Measurements from ENCODE around the gene HOXA1.
"Not testable (repeated sequence)": the region's sequence is repeated elsewhere in the genome, so short reads cannot be mapped to it uniquely, and the experiment has no call there.

HOXA1 gene

GRCh38 chr7:27051451-27051850, 44.3 kb downstream of the HOXA1 start:
- no peak overlapping the region for H3K4me3 Mint-ChIP-seq
- no peak overlapping the region for H3K27ac Mint-ChIP-seq
- no peaks in the 10 kb centered on the region for H3K36me3 Mint-ChIP-seq
- DNase-seq, result no peak
- H3K9me3 Mint-ChIP-seq, result no peaks in the 10 kb centered on the region
- ATAC-seq (replicated peaks), result no peak
- H3K27me3 Mint-ChIP-seq, result no peaks in the 10 kb centered on the region
- H3K4me1 Mint-ChIP-seq, result no peaks in the 10 kb centered on the region

GRCh38 chr7:27048438-27048837, 47.4 kb downstream of the HOXA1 start:
- DNase-seq, result no peak

DNA sequence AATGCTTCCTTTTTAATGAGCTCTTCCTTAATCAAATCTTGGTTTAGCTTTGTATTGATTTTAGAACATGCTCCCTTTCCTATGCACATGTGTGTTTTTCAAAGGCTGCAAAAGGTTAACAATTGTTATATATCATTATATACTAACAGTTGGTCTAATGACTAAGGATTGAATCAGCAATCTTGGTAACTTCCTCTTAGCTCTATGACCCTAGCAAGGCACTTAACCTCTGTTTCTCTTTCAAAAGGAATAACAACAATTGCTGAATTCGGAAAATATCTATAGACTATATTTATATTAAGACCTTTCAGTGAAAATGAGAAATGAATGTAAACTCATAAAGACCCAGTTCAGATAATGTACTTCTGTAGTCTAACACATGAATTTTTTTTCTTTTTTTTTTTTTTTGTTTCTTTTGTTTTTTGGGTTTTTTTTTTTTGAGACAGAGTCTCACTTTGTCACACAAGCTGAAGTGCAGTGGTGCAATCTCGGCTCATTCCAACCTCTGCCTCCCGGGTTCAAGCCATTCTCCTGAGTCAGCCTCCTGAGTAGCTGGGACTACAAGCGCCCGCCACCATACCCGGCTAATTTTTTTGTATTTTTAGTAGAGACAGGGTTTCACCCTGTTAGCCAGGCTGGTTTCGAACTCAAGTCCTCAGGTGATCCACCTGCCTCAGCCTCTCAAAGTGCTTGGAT, 48.8 kb downstream of the HOXA1 start:
- no peak overlapping the region for H3K27ac Mint-ChIP-seq
- H3K36me3 Mint-ChIP-seq, result no peaks in the 10 kb centered on the region
- no peak overlapping the region for H3K4me3 Mint-ChIP-seq
- no peaks in the 10 kb centered on the region for H3K9me3 Mint-ChIP-seq
- H3K27me3 Mint-ChIP-seq, result peaks cover 3 to 5% of the 10 kb centered on the region in 2 donors
- no peak for DNase-seq
- no peaks in the 10 kb centered on the region for H3K4me1 Mint-ChIP-seq
- no peak for ATAC-seq (replicated peaks)

More at GRCh38 chr7:27048438-27048837, 47.4 kb downstream of the HOXA1 start:
- ATAC-seq (replicated peaks), result no peak
- H3K27me3 Mint-ChIP-seq, result no peaks in the 10 kb centered on the region
- no peaks in the 10 kb centered on the region for H3K4me1 Mint-ChIP-seq
- H3K4me3 Mint-ChIP-seq, result no peak overlapping the region
- H3K9me3 Mint-ChIP-seq, result no peaks in the 10 kb centered on the region
- no peak overlapping the region for H3K27ac Mint-ChIP-seq
- no peaks in the 10 kb centered on the region for H3K36me3 Mint-ChIP-seq

DNA sequence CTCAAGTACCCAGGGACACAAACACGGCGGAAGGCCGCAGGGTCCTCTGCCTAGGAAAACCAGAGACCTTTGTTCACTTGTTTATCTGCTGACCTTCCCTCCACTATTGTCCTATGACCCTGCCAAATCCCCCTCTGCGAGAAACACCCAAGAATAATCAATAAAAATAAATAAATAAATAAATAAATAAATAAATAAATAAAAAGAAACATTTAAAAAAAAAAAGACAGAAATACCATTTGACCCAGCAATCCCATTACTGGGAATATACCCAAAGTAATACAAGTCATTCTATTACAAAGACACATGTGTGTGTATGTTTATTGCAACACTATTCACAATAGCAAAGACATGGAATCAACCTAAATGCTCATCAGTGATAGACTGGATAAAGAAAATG, 49.8 kb downstream of the HOXA1 start:
- H3K4me3 Mint-ChIP-seq; H3K36me3 Mint-ChIP-seq; ATAC-seq (replicated peaks); H3K27ac Mint-ChIP-seq; H3K9me3 Mint-ChIP-seq; H3K4me1 Mint-ChIP-seq; H3K27me3 Mint-ChIP-seq; DNase-seq: not testable (repeated sequence)

DNA sequence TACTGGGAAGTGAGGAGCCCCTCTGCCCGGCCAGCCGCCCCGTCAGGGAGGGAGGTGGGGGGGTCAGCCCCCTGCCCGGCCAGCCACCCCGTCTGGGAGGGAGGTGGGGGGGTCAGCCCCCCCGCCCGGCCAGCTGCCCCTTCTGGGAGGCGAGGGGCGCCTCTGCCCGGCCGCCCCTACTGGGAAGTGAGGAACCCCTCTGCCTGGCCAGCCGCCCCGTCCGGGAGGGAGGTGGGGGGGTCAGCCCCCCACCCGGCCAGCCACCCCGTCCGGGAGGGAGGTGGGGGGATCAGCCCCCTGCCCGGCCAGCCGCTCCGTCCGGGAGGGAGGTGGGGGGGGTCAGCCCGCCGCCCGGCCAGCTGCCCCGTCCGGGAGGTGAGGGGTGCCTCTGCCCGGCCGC, 50.7 kb downstream of the HOXA1 start:
- H3K27ac Mint-ChIP-seq; H3K4me1 Mint-ChIP-seq; H3K4me3 Mint-ChIP-seq; H3K27me3 Mint-ChIP-seq; H3K36me3 Mint-ChIP-seq; H3K9me3 Mint-ChIP-seq; DNase-seq; ATAC-seq (replicated peaks): not testable (repeated sequence)
